Astrocyte of the cerebellum (primary cell): ENCODE results near the gene FAM89A.

Experiments
- DNase-seq: peaks from one replicate; pipeline ENCODE4 v3.0.0-alpha.2; 2011; ENCODE audit warnings: low read depth
- H3K4me3 ChIP-seq: 2 replicates; pipeline ENCODE4 v1.5.1; 2011; ENCODE audit warnings: mild to moderate bottlenecking, low read depth, low read length, moderate library complexity
- CTCF ChIP-seq: IDR thresholded peaks from 2 replicates; pipeline ENCODE4 v1.5.1; 2012; ENCODE audit warnings: low read length, low read depth, moderate library complexity, mild to moderate bottlenecking; ENCODE audit errors: missing control alignments
- in situ Hi-C: cut with HindIII; loops from 2 replicates; pipeline ENCODE4 v1.10.0; 2017; ENCODE audit warnings: low sequenced_read_pairs

Gene FAM89A

GRCh38 chr1:231069333-231069732, 29.3 kb upstream of the FAM89A start:
- H3K4me3 ChIP-seq, result no peak overlapping the region
- TF ChIP-seq CTCF, result no peak
- no peak for DNase-seq
- in situ Hi-C loops, result no loop called here

DNA sequence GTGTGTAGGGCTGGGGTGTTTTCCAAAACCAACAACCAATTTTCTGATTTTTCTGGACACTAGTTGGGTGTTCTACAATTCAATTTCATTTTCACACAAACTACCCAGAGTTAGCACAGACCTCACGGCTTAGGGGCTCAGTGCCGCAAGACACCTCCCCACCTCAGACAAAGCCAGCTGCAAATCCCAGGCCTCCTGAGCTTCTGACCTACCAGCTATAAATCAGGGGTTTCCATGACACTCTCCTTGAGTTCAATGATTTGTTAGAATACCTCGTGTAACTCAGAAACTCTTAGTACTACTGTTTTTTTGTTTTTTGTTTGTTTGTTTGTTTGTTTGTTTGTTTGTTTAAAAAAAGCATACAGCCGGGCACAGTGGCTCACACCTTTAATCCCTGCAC, 28.7 kb upstream of the FAM89A start:
- in situ Hi-C loops, result no loop called here
- no peak for TF ChIP-seq CTCF
- no peak overlapping the region for H3K4me3 ChIP-seq
- DNase-seq, result no peak

- in situ Hi-C loops, result no loop called here
- no peak for TF ChIP-seq CTCF
- H3K4me3 ChIP-seq, result no peak overlapping the region
- no peak for DNase-seq
Observed at GRCh38 chr1:231065510-231066241, 25.6 kb upstream of the FAM89A start.

DNA sequence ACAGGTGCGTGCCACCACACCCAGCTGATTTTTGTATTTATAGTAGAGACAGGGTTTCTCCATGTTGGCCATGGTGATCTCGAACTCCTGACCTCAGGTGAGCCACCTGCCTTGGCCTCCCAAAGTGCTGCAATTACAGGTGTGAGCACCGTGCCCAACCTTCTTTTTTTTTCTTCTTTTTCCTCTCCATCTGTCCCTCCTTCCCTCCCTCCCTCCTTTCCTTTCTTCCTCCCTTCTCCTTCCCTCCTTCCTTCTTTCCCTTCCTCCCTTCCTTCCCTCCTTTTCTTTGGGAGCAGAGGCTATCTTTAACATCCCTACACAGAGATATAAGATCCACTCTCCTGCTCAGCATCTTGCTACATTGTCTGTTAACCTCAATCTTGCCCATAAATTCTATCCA, 24.4 kb upstream of the FAM89A start:
- in situ Hi-C loops, result no loop called here
- DNase-seq, result no peak
- no peak for TF ChIP-seq CTCF
- H3K4me3 ChIP-seq, result no peak overlapping the region

GRCh38 chr1:231063331-231063730, 23.3 kb upstream of the FAM89A start:
- in situ Hi-C loops, result no loop called here
- no peak for TF ChIP-seq CTCF
- DNase-seq, result no peak
- no peak overlapping the region for H3K4me3 ChIP-seq

DNA sequence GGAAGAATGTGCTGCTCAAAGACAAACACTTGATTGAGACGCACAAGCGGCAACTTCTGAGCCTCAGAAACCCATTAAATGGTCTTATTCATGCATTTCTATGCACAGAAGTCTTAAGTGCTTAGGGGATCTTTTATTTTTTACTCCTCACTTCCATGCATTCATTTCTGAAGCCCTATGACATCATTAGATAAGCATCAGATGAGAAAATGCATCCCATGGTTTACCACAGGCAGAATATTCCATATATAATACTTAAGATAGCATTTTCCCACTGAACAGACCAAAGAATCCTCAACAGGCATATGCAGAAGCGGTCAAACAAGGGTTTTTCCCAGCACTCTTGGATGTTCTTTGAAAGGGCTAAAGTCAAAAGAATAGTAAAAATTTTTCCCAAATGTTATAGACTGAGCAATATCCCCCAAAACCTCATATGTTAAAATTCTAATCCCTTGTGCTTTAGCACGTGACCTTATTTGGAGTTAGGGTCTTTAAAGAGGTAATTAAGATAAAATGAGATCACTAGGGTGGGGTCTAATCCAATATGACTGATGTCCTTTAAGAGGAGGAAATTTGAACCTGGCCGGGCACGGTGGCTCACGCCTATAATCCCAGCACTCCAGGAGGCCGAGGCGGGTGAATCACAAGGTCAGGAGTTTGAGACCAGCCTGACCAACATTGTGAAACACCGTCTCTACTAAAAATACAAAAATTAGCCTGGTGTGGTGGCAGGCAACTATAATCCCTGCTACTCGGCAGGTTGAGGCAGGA, 22.6 kb upstream of the FAM89A start:
- in situ Hi-C loops, result no loop called here
- H3K4me3 ChIP-seq, result no peak overlapping the region
- TF ChIP-seq CTCF, result no peak
- DNase-seq, result peak; percentile 43
